NB4 (cell line): ENCODE results near the gene SAMD14.

Experiments used
- DNase-seq: peaks from one replicate; pipeline ENCODE4 v3.0.0; 2010; ENCODE audit warnings: low read depth
- H3K4me3 ChIP-seq: one replicate; pipeline ENCODE4 v1.5.1; 2011; ENCODE audit warnings: mild to moderate bottlenecking, low read depth, low read length, moderate library complexity
- CTCF ChIP-seq: IDR thresholded peaks from one replicate; pipeline ENCODE4 v1.5.1; 2012; ENCODE audit warnings: low read depth, low read length
- MYC ChIP-seq: IDR thresholded peaks from 2 replicates; pipeline ENCODE4 v1.6.1; 2011; ENCODE audit warnings: low read depth, low read length
- POLR2A ChIP-seq: IDR thresholded peaks from 2 replicates; pipeline ENCODE4 v1.6.1; 2011; ENCODE audit warnings: mild to moderate bottlenecking; ENCODE audit not compliant: insufficient read length; ENCODE audit errors: extremely low read depth
- TF ChIP-seq, protein P1 (sequence below): IDR thresholded peaks from 2 replicates; pipeline ENCODE4 v1.6.1; 2011; ENCODE audit warnings: low read depth, low read length

The SAMD14 gene

GRCh38 chr17:50130559-50131305, 772 bp upstream of the SAMD14 start:
- H3K4me3 ChIP-seq, result no peak overlapping the region
- DNase-seq, result no peak
- TF ChIP-seq POLR2A (no peak), MYC (no peak), CTCF (no peak)
- TF ChIP-seq, protein P1, sequence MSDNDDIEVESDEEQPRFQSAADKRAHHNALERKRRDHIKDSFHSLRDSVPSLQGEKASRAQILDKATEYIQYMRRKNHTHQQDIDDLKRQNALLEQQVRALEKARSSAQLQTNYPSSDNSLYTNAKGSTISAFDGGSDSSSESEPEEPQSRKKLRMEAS, result no peak

DNA sequence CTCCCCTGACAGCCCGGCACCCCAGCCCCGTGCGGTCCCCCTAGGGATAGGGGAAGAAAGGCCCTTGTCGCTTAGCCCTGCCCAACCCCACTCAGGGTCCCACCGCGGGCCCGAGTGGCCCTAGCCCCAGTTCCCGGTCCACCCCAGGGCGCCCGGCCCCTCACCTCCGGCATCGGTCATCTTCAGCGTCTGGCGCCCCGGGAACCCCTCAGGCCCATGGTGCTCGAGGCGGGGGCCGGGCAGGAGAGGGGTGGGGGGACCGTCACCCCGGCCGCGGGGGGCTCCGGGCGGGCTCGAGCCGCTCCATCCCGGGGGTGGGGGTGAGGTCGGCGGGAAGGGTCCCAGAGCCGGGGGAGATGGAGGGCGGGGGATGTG, 620 bp downstream of the SAMD14 start:
- TF ChIP-seq CTCF, result no peak
- TF ChIP-seq POLR2A, result no peak
- TF ChIP-seq, protein P1, result no peak
- TF ChIP-seq MYC, result no peak
- DNase-seq, result no peak
- H3K4me3 ChIP-seq, result no peak overlapping the region

DNA sequence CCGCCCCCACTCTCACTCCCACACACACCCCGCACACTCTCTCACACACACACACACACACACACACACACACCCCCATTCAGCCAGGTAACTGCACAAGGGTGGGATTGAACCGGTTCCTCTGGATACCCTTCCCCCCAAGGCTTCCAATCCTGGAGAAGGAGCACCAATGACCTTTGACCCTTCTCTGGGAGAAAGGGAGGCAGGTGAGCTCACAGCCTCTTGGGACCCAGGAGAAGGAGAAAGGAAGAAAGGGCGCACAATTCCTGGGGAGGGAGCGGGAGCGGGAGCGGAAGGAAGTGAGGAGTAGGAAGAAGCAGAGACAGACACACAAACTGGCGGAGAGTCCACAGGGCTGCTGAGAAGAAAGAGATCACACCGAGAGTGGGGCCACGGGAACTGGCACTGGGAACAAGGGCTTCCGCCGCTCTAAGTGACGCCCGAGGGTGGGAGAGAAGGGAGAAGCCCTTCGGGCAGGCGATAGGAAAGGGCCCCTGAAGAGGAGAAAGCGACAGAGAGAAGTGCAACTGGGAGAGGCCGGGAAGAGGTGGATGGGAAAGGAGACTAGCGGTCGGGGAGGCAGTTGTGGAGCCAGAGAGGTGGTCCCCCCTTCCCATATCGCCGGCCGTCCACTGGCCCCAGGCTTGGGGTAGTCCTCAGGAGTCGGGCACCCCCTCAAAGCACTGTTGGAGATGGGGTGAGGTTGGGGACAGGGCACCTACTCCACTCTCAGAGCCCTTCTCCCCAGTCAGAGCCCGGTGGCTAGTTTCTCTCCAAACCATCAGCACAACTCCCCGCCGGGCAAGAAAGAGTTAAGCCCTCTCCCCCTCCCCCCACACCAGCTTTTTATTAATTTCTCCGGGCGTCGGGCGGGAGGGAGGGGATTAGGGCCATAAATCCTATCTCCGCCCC, 1.3 kb downstream of the SAMD14 start:
- no peak overlapping the region for H3K4me3 ChIP-seq
- DNase-seq, result no peak
- TF ChIP-seq, protein P1, result no peak
- TF ChIP-seq CTCF, result no peak
- no peak for TF ChIP-seq MYC
- no peak for TF ChIP-seq POLR2A

GRCh38 chr17:50127697-50128361, 2.1 kb downstream of the SAMD14 start:
- peak; percentile 74 for DNase-seq
- TF ChIP-seq POLR2A, result no peak
- peak; percentile 49; the same call in 1 of the 2 replicates for TF ChIP-seq MYC
- no peak overlapping the region for H3K4me3 ChIP-seq

DNA sequence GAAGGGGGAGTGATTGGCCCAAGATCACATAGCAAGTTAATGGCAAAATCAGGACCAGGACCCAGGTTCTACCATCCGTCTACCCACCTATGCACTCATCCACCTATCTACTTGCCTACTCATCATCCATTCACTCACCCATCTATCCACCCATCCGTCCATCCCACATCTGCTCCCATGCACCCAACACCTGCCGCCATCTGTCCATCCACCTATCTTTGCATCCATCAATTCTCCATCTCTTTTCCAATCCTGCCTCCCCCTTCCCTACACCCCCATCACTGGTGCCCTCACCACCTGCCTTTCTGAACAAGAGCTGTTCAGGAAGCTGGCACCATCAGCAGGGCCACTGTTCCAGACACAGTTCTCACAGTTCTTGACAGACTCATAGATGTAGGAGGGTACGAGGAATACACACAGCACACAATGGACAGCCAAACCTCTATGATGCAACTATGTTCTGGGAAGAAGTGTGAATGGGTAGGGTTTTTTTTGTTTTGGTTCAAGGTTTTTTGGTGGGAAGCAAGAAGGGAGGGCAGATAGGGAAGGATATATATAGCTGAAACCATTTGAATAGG, 4.5 kb downstream of the SAMD14 start:
- DNase-seq, result no peak
- no peak overlapping the region for H3K4me3 ChIP-seq
- TF ChIP-seq POLR2A (no peak), MYC (no peak), CTCF (no peak)
- TF ChIP-seq, protein P1, result no peak
